IPS DF 6.9 (cell line): ENCODE results near the gene TMEM120B.

Source experiments
- DNase-seq: peaks from one replicate; pipeline ENCODE4 v3.0.0-alpha.2; 2013; ENCODE audit warnings: low read depth, low spot score
- H3K27ac ChIP-seq: one replicate; pipeline ENCODE4 v1.5.1; 2013; ENCODE audit warnings: low read length, control low read depth
- H3K27me3 ChIP-seq: 2 replicates; pipeline ENCODE4 v1.6.1; 2013; ENCODE audit warnings: mild to moderate bottlenecking, low read length; ENCODE audit not compliant: control insufficient read depth, insufficient read depth
- H3K36me3 ChIP-seq: 2 replicates; pipeline ENCODE4 v1.6.1; 2013; ENCODE audit warnings: low read length; ENCODE audit not compliant: control insufficient read depth, insufficient read depth
- H3K4me1 ChIP-seq: 2 replicates; pipeline ENCODE4 v1.6.1; 2013; ENCODE audit warnings: low read length; ENCODE audit not compliant: control insufficient read depth, insufficient read depth
- H3K4me3 ChIP-seq: 2 replicates; pipeline ENCODE4 v1.5.1; 2013; ENCODE audit warnings: mild to moderate bottlenecking, low read length
- H3K9me3 ChIP-seq: 2 replicates; pipeline ENCODE4 v1.6.1; 2013; ENCODE audit warnings: low read length, inconsistent platforms; ENCODE audit not compliant: control insufficient read depth, insufficient read depth
- WGBS: extraction: QIAGEN DNeasy Blood & Tissue Kit; methylation state at CpG from one replicate; pipeline ENCODE4 v1.1.7; 2013; ENCODE audit warnings: mixed read lengths, missing lambda C conversion rate; ENCODE audit not compliant: insufficient read length, insufficient coverage; 5-methylcytosine and 5-hydroxymethylcytosine counted together

The TMEM120B gene

DNA sequence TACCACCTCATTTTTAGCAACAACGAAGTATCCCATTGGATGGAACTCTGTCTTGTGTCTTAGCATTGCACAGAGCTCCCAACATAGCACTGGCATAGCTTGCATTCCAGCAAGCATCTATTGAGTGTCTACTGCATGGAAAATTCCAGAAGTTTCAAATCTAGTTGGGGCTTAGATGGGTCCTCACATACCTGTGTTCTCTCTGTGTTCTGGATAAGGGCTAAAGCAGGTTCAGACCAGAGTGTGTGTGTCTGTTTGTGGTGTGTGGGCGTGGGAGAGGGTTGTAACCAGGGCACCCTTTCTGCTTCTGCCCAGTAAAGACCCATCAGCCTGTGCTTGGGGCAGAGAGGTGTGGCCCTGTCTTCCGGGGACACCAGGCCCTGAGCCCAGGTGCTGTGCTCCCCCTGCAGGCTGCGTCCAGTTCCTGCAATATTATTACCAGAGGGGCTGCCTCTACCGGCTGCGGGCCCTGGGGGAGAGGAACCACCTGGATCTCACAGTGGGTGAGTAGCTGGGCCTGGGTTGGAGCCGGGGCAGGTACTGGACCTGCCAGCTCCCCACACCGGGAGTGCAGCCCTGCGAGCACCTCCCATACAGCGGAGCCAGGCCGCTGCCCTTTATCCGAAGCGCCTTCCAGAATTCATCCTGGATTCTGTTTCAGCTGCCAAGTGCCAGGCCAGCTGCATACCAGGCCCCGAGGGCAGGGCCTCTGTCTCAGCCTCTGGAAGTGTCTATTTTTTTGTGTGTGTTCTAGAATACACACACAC, 60.6 kb downstream of the TMEM120B start:
- peak; percentile 70 for DNase-seq
- no peak overlapping the region for H3K4me3 ChIP-seq
- peaks cover under 1% of the 10 kb centered on the region; the same call in 1 of the 2 replicates for H3K36me3 ChIP-seq
- WGBS: no CpG with 5 or more reads among the region's 14 CpGs
- no peak overlapping the region for H3K27ac ChIP-seq
- H3K4me1 ChIP-seq: peaks cover 10% of the 10 kb centered on the region
- H3K9me3 ChIP-seq: no peaks in the 10 kb centered on the region
- H3K27me3 ChIP-seq: no peaks in the 10 kb centered on the region

DNA sequence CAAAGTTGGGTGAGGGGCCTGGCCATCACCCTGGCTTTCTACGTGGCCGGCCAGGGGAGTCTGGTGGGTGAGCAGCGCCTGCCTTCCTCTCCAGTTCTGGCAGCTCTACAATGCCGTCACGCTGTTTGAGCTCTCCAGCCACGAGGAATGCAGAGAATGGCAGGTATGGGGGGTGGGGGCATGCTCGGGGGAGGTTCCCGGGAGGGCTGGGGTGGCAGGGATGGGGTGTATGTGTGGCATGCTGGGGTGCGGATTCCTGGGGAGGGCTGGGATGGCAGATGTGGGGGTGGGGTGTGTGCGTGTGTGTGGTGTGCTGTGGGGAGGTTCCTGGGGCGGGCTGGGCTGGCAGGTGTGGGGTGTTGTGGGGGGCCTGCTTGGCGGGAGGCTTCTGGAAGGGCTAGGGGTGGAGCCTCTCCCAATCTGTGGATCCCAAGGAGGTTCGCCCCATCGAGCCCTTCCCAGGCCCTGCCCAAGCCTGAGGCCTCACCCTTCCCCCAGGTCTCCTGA, 62.5 kb downstream of the TMEM120B start:
- Histone ChIP-seq H3K4me1 (peaks cover 10% of the 10 kb centered on the region), H3K4me3 (no peak overlapping the region), H3K9me3 (no peaks in the 10 kb centered on the region), H3K27ac (no peak overlapping the region), H3K27me3 (no peaks in the 10 kb centered on the region), H3K36me3 (no peaks in the 10 kb centered on the region)
- no CpG with 5 or more reads among the region's 14 CpGs for WGBS
- DNase-seq: no peak

- H3K4me3 ChIP-seq: no peak overlapping the region
- peaks cover 10% of the 10 kb centered on the region for H3K4me1 ChIP-seq
- H3K27ac ChIP-seq: no peak overlapping the region
- no peaks in the 10 kb centered on the region for H3K27me3 ChIP-seq
- H3K9me3 ChIP-seq: no peaks in the 10 kb centered on the region
- H3K36me3 ChIP-seq: no peaks in the 10 kb centered on the region
- no CpG with 5 or more reads among the region's 16 CpGs for WGBS
- no peak for DNase-seq
Observed at GRCh38 chr12:121775501-121775900, 62.9 kb downstream of the TMEM120B start.

DNA sequence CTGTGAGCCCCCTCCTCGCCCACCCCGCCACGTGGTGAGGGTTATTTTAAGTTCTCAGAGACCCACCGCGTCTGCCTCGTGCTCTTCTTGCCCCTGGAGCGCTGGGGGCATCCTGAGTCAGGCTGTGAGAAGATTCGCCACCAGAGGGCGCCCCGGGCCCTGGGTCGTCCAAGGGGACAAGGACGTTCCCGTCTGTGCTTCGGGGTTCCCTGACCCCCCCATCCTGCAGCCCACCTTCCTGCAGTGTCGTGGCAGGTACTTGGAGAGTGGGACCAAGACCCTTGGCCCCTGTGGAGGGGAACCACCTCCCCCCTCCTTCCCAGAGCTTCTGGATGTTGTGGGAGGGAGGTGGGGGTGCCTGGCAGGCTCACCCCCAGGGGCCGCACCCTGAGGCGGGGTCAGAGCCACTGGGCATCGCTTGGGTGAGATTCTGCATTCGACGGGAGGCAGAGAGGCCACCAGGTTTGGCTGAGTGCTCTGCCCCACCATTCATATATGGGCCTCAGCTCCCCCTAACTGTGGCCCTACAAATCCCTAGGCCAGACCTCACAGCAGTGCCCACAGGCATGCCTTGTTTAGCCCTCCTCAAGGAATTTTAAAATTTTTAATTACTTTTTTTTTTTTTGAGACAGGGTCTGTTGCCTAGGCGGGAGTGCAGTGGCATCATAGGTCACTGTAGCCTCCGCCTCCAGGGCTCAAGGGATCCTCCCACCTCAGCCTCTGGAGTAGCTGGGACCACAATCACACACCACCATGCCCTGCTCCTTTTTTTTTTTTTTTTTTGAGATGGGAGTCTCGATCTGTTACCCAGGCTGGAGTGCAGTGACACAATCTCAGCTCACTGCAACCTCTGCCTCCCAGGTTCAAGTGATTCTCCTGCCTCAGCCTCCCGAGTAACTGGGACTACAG, 63.9 kb downstream of the TMEM120B start:
- H3K27ac ChIP-seq: no peak overlapping the region

DNA sequence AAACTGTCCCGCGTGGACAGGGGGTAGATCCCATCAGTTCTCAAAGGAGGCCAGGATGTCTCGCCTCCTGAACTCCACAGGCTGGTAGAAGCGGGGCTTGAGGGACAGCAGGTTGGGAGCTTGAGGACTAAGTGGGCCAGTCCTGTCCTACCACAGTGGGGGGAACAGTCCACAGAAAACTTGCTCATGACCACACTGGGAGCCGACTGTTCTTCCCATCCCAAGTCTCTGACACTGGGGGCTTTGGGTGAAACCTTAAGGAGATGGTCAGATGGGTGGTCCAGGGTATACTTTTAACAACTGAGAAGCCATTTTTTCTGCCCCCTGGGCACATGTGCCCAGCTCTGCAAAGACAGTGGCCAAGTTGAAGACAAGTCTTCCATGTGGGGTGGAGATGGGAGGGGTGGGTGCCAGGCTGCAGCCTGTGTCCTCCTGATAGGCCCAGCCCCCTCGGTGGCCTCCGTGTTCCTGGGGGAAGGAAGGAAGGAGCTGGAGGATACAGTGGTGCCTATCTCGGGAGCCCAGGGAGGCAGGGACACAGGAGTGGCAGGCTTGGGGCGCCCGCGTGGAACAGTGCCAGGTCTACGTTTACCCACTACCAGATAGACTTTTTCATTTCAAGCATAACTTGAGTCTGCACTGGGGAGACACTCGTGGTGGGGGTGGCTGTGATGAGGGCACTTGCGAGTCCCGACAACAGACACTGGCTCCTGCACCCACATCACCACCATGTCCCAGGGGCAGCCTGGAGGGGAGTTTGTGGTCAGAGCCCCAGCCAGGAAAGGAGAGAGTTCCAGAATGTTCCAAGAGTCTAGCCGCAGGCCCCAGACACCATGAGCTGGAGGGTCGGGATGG, 66.2 kb downstream of the TMEM120B start:
- H3K9me3 ChIP-seq: no peaks in the 10 kb centered on the region
- WGBS: no CpG with 5 or more reads among the region's 17 CpGs
- H3K36me3 ChIP-seq: no peaks in the 10 kb centered on the region
- no peak overlapping the region for H3K27ac ChIP-seq
- no peak overlapping the region for H3K4me3 ChIP-seq
- H3K4me1 ChIP-seq: peaks cover 5% of the 10 kb centered on the region
- DNase-seq: no peak
- H3K27me3 ChIP-seq: no peaks in the 10 kb centered on the region

More for the DNA sequence above, 63.9 kb downstream of the TMEM120B start:
- no peak overlapping the region for H3K4me3 ChIP-seq
- WGBS: no CpG with 5 or more reads among the region's 24 CpGs
- H3K4me1 ChIP-seq: peaks cover 10% of the 10 kb centered on the region
- H3K9me3 ChIP-seq: no peaks in the 10 kb centered on the region
- DNase-seq: no peak
- H3K27me3 ChIP-seq: no peaks in the 10 kb centered on the region
- no peaks in the 10 kb centered on the region for H3K36me3 ChIP-seq

DNA sequence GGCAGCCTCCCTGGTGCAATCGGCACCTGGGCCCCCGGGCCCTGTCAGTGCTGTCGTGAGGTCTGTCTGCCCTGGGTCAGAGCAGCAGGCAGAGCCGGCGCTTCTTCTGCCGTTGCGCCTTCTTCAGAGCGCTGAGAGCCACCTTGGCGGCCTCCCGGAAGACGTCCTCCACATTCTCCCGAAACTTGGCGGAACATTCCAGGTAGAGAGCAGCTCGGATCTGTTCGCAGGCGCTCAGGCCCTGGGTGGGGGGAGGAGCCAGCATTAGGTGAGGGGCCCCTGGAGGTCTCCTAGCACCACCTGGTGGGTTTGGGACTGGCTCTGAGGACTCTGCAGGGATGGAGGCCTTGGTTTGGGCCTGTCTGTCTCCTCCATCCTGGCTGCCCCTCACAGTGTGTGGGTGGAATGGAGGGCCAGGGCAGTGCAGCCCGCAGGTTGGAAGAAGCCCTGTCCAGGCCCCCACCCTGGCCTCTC, 66.9 kb downstream of the TMEM120B start:
- Histone ChIP-seq H3K27ac (no peak overlapping the region), H3K27me3 (no peaks in the 10 kb centered on the region), H3K4me3 (no peak overlapping the region), H3K9me3 (no peaks in the 10 kb centered on the region), H3K4me1 (peaks cover 5% of the 10 kb centered on the region), H3K36me3 (no peaks in the 10 kb centered on the region)
- no CpG with 5 or more reads among the region's 17 CpGs for WGBS
- DNase-seq: no peak

GRCh38 chr12:121780429-121780828, 67.9 kb downstream of the TMEM120B start:
- WGBS: no CpG with 5 or more reads among the region's 11 CpGs

DNA sequence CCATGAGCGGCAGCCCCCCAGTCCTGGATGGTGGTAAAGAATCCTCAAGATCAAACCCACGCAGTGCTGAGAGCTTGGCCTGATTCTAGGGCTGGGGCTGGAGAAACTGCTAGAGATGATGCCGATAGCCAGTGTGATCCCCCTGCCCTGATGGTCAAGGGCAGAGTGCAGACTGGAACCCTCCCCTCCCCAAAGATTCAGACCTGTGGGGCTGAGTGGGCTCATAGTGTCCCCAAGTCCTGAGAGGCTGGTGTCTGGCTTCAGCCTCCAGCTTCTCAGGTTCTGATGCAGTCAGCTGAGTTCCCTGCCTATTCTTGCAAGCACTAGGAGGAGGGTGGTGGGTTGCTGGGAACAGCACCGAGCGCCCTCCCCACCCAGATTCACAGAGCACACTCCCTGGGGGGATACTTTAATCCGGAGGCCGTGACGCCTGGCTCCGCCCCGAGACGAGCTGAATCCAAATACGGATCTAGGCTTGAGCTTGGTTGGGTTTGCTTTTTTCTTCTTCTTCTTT, 69.0 kb downstream of the TMEM120B start:
- WGBS: no CpG with 5 or more reads among the region's 12 CpGs
- no peak overlapping the region for H3K27ac ChIP-seq
- DNase-seq: no peak
- no peaks in the 10 kb centered on the region for H3K4me1 ChIP-seq
- no peaks in the 10 kb centered on the region for H3K9me3 ChIP-seq
- no peaks in the 10 kb centered on the region for H3K36me3 ChIP-seq
- H3K4me3 ChIP-seq: no peak overlapping the region
- H3K27me3 ChIP-seq: no peaks in the 10 kb centered on the region

More at GRCh38 chr12:121780429-121780828, 67.9 kb downstream of the TMEM120B start:
- Histone ChIP-seq H3K4me1 (no peaks in the 10 kb centered on the region), H3K4me3 (no peak overlapping the region), H3K27ac (no peak overlapping the region), H3K36me3 (no peaks in the 10 kb centered on the region), H3K27me3 (no peaks in the 10 kb centered on the region), H3K9me3 (no peaks in the 10 kb centered on the region)
- DNase-seq: no peak

- H3K9me3 ChIP-seq: no peaks in the 10 kb centered on the region
- no peak overlapping the region for H3K27ac ChIP-seq
- H3K27me3 ChIP-seq: no peaks in the 10 kb centered on the region
- DNase-seq: no peak
- H3K4me3 ChIP-seq: no peak overlapping the region
- WGBS: no CpG with 5 or more reads among the region's 14 CpGs
- no peaks in the 10 kb centered on the region for H3K36me3 ChIP-seq
- H3K4me1 ChIP-seq: no peaks in the 10 kb centered on the region
Observed at GRCh38 chr12:121781998-121782979, 69.7 kb downstream of the TMEM120B start.
